Stimulated activated naive CD8-positive, alpha-beta T cell treated with anti-CD3 and anti-CD28 coated beads, Interleukin-15, Interleukin-2, amounts not matched to agents 100 U/mL and 50 U/mL, for 24 hours (primary cell): ENCODE measurements around the gene STK33.
"Not testable (repeated sequence)": the region's sequence is repeated elsewhere in the genome, so short reads cannot be mapped to it uniquely, and the experiment has no call there.

Source experiments
- ATAC-seq: fragments of 150-1000 bp; cut with Tn5 transposase; one replicate; pipeline ENCODE4 v1.10.0; 2021
- DNase-seq: peaks from one replicate; pipeline ENCODE4 v3.0.0; 2021

Gene STK33

DNA sequence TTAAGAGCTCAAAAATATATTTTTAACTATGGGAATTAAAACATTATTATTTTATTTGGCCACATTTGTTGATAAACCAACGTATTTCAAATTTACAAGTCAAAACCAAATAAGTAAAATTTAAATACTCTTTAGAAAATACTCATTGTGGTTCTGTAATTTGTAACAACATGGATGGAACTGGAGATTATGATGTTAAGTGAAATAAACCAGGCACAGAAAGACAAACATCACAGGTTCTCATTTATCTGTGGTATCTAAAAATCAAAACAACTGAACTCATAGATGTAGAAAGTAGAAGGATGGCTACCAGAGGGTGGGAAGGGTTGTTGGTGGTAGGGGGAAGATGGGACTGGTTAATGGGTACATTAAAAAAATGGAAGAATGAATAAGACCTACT lies 50.8 kb downstream of the STK33 start:
- DNase-seq (no peak), ATAC-seq (no peak)

DNA sequence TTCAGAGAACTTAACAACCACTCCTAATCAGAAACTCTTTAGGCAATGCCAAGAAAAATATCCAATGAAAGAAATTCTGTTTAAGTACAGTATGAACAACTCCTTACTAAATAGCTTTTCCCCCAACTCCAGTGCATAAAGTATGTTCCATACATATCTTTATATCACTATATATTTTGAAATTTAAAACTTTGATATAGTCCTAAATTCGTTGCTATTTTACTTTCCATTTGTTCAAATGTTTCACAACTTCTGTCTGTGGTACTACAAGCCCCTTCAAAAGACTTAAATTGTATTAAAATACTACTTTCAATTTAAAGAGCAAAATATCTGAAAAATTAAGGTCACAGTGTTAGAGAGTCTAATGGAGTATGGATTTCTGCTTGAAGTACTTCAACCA lies 52.6 kb downstream of the STK33 start:
- no peak for ATAC-seq
- DNase-seq, result no peak

DNA sequence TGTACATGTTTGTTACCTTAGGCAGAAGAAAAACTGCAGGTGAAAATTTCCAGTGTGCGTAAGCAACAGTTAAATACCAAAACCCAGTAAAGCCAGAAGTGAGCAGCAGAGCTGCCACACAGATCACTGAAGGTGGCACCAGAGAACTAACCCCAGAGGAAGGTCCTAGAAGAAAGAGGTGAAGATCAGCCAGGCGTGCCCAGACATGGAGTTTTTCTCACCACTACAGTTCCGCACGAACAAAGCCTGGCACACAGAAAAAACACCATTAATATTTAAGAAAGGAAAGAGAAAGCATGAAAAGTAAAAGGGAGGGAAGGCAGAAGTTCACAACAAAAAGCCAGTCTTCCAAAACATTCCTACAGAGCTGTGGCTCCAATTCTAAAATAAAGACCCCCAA lies 60.7 kb downstream of the STK33 start:
- DNase-seq (no peak), ATAC-seq (peak; percentile 43)

DNA sequence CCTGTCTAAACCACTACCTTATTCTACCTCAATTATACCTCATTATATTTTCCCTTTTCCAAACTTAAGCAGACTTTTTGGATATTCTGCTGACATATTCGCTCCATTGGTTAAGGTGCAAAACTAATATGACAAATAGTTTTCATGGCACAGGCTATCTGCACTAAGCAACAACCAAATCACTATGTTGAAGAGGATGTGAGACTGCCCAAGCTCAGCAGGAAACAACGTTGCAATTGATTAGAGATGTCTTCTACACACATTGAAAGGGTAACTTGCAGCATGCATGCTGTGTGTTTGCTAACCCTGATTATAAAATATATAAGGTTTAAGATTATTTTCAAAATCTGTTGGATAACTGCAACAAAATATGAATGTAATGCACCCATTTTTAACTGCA lies 61.6 kb downstream of the STK33 start:
- no peak for ATAC-seq
- no peak for DNase-seq

DNA sequence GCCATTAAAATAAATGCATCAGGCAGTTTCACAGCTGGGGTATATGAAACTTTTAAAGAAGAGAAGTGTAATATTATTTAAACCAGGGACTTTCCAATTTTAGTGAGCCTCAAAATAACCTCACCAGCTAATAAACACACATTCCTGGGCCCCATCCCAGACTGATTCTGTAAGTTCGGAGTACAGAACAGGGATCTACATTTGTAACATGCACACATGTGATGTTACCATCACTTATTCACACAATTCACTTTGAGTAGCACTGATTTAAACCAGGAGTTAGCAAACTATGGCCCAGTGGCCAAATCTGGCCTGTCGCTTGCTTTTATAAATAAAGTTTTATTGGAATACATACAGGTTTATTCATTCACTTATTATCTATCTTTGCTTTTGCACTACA lies 62.0 kb downstream of the STK33 start:
- ATAC-seq (no peak), DNase-seq (no peak)

DNA sequence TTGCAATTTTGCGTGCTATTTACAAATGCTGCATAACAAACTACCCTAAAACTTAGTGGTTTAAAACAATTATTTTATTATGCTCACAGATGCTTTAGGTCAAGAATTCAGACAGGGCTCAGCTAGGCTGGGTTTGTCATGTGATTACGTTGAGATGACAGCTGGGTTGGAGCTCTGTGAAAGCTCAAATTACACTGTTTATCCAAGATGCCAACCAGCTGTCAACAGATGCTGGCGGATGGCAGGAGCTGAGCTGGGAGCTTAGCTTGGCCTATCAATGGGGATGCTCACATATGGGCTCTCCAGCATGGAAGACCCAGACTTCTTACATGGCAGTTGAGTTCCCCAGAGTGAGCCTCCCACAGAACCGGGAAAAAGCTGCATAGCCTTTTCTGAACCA lies 62.7 kb downstream of the STK33 start:
- DNase-seq (no peak), ATAC-seq (no peak)

DNA sequence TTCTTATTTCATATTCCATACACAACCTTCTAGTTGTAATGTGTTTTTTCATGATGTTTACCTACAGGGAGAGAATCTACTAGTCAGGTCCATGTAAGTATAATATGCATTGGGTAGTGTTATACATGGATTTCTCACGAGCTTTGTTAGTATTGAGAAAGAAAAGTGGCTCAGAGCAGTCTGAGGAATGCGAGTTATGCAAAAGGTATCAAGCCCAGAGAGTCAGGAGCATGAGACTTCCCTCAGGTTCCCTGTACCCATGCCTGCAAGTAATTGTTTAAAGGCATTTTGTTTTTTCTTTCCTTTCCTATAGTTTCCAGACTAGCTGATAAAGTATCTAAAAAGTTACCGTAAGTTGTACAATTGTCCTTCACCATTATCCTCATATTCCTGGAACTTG lies 66.1 kb downstream of the STK33 start:
- no peak for DNase-seq

DNA sequence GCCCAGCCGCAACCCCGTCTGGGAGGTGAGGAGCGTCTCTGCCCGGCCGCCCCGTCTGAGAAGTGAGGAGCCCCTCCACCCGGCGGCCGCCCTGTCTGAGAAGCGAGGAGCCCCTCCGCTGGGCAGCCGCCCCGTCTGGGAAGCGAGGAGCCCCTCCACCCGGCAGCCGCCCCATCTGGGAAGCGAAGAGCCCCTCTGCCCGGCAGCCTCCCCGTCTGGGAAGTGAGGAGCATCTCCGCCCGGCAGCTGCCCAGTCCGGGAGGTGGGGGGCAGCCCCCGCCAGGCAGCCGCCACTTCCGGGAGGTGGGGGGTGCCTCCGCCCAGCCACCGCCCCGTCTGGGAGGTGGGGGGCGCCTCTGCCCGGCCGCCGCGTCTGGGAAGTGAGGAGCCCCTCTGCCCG lies 70.6 kb downstream of the STK33 start:
- no peak for ATAC-seq
- no peak for DNase-seq

More for the DNA sequence above, 66.1 kb downstream of the STK33 start:
- no peak for ATAC-seq

DNA sequence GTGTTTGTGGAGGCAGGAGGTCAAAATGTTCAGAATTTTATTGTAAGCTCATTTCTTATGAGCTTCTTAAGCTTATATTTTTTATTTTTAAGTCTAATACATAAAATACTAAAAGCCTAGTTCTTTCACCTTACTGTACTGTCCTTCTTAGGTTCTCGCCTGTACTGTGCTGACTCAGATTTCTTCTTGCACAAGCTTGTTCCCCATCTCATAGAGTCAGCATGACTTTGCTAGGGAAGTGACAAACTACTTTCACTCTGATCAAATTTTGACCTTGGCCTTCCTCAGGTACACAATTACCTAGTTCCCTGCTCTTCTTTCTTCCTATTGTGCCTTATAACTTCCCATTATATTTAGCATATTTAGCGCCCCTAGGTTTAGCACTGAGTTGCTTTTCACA lies 81.5 kb downstream of the STK33 start:
- no peak for ATAC-seq
- no peak for DNase-seq

DNA sequence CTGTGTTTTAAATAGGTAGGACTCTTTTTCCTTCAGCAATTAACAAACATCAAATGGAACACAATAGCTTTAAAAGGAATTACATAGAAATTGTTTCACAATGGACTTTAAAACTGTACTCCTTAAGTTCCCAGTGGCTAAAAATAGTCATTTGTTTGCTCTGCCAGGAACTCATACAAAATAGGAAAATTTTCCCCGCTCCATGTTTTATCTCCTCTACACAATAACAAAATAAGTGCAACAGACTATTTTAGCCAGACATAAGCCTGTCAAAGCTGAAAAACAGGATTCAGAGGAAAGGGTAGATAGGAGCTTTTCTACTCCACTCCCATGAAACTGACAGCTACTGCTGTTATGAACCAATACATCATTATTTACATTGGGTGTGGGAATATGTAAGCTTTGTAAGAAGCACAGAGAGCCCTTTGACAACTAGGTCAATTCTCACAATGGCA lies 90.1 kb downstream of the STK33 start:
- ATAC-seq (no peak), DNase-seq (no peak)

DNA sequence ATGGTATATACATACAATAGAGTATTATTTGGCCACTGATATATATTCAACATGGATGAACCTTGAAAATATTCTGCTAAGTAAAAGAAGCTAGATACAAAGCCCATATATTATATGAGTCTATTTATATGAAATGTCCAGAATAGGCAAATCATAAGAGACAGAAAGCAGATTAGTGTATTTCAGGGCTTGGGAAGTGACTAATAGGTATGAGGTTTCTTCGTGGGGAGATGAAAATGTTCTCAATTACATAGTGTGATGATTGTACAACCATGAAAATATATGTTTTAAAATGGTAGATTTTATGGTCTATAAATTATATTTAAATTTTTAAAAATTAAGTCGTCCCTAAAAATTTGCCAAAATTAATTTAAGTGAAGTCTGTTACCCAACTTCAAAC lies 92.2 kb downstream of the STK33 start:
- ATAC-seq (no peak), DNase-seq (no peak)

DNA sequence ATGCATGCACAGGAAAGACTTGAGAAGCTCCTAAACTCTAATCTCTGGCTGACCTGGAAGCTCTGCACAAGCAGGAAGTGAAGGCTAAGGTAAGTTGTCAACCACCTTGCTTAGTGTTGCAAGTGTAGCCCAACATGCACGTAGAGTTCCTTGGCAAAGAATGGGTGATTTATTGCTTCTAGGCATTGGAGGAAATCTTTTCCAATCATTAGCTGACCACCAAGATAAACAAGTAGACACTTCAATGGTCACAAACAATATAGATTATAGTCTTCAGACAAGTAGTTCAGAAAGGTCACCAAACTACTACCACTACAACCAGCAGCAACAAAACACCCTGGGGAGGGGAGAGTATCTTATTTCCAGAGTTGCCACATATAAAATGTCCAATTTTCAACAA lies 105.6 kb downstream of the STK33 start:
- DNase-seq (no peak), ATAC-seq (no peak)

DNA sequence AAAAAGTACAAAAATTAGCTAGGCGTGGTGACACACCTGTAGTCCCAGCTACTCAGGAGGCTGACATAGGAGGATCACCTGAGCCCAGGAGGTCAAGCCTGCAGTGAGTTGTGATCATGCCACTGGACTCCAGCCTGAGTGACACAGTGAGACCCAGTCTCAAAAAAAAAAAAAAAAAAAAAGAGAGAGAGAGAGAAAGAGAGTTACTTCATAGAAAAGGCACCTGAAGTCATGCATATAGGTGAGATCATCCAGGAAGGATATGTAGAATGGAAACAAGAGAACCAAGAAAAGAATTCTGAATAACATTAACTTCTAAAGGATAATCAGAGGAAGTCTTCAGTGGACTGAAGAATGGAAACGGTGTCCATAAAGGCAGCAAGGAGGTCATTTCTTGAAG lies 106.8 kb downstream of the STK33 start:
- DNase-seq (no peak), ATAC-seq (no peak)

DNA sequence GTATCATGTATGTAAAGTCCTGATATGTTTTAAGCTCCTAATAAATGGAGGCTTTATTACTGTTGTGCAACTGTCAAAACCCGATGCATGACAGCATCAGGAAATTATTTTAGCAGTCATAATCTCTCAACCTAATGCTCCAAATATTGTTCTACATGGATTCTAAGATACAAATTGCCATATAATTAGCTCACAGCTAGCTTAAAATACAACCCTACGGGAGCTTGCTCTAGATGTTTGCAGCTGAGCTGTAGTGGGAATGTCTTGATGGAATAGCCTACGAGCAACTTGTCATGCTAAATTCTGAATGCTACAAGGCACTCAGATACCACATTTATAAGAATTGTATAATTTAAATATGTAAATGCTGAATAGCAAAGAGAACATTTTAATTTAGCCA lies 109.8 kb downstream of the STK33 start:
- no peak for DNase-seq
- ATAC-seq, result no peak

DNA sequence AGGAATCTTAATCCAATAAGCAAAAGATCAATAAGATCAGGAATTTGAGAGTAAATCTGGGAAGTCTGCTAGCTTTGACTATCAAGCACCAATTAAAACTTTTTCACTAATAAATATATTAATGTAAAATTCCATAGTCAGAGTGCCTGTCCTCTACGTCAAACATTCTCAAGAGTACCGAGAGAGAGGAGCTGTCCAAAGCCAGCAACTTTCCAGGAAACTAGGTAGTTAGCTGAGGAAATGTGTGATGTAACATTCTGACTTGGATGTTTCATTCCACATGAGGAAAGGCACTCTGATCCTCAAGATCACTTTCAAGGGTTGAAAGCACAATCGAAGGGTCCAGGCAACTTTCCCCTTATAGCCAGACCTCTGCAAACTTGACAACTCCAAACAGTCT lies 113.2 kb downstream of the STK33 start:
- no peak for ATAC-seq

DNA sequence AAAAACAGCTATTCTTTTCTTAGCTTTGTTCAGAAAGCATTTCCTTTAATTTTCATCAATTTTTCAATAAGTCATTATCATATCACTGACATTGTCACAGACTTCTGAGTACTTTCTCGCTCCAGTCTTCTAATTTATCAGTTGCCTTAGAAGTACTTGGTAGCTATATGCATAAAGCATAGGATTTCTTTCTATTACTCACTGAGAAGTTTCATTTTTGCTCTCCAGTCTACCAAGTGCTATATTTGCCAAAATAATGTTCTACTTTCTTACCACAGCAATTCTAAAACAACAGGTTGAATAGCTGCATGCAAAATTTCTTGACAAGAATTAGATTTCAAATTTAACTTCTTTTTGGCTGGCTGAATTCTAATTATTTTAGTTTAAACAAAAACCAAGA lies 116.3 kb downstream of the STK33 start:
- ATAC-seq (no peak), DNase-seq (no peak)

More for the DNA sequence above, 113.2 kb downstream of the STK33 start:
- DNase-seq, result no peak

DNA sequence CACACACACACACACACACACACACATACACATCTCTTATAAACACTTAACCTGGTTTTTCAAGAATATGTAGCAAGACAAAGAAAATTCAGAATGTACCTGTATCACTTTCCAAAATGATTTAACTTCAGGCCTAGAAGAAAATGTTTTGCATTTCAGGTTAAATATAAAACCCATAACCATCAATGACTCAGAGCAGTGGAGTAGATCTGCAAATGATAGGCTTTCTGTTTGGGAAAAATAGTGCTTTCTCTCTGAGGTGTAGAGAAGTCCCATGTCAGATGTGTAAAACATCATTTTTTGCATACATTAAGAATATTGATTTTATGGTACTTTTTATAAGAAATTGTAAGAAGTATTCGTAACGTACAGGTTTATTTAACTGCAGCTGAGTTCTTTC lies 116.9 kb downstream of the STK33 start:
- ATAC-seq, result no peak
- DNase-seq, result no peak

DNA sequence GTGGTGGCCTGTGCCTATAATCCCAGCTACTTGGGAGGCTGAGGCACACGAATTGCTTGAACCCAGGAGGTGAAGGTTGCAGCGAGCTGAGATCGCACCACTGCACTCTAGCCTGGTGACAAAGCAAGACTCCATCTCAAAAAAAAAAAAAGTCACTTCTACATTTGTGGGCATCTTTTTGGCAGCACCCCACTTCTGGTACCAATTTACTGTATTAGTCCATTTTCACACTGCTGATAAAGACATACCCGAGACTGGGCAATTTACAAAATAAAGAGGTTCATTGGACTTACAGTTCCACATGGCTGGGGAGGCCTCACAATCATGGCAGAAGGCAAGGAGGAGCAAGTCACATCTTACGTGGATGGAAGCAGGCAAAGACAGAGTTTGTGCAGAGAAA lies 126.2 kb downstream of the STK33 start:
- not testable (repeated sequence) for DNase-seq, ATAC-seq

DNA sequence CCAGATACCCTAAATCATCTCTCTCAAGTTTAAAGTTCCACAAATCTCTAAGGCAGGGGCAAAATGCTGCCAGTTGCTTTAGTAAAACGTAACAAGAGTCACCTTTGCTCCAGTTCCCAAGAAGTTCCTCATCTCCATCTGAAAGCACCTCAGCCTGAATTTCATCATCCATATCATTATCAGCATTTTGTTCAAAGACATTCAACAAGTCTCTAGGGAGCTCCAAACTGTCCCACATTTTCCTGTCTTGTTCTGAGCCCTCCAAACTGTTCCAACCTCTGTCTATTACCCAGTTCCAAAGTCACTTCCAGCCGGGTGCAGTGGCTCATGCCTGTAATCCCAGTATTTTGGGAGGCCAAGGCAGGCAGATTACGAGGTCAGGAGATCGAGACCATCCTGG lies 126.7 kb downstream of the STK33 start:
- not testable (repeated sequence) for ATAC-seq, DNase-seq

DNA sequence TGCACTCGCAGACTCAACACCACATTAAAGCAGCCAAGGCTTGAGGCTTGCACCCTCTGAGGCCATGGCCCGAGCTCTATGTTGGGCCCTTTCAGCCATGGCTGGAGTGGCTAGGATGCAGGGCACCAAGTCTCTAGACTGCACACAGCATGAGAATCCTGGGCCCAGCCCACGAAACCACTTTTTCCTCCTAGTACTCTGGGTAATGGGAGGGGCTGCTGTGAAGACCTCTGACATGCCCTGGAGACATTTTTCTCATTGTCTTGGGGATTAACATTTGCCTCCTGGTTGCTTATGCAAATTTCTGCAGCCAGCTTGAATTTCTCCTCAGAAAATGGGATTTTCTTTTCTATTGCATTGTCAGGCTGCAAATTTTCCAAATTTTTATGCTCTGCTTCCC lies 127.1 kb downstream of the STK33 start:
- not testable (repeated sequence) for ATAC-seq, DNase-seq

DNA sequence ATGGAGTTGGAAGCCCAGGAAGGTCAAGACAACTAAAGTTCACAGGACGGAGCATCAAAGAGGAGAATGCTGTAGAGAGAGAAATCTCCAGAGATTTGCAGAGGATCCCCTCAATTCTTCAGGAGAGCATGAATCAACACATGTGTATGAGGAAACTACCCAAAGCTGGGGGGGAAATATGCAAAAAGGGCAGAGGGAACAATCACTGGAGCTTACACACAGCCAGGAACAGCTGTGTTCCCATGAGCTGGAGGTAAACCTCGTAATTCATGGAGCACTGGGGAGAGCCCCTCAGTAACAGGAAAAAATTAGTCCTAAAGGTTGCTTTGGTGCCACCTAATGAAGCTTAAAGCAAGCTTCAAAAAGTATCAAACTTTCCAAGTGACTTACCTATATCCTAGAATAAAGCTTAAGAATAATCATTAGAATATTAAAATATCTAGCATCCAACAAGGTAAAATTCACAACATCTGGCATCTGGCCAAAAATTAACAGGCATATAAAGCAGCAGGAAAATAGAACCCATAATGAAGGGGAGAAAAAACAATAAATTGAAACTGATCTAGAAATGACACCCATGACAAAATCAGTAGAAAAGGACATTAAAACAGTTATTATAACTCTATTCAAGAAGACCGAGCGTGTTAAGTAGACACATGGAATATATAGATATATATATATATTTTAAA lies 134.2 kb downstream of the STK33 start:
- ATAC-seq, result no peak

DNA sequence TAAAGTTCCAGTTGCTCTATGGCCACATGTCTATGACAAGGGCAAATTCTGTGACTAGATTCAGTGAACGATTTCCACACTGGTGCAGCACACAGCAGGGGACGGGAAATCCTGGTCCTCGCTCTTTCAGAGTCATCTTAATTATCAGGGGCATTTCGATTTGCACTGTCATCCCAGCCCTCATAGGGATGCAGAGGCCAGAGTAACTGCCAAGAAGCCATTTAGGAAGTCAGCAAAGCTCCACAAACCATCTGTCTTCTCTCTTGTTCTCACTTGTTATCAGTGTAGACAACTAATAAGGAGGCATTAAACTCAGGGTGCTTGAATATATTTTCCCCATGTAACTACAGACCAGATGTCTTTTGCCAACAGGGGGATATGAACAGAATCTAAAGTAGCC lies 151.7 kb downstream of the STK33 start:
- ATAC-seq (no peak), DNase-seq (no peak)

More for the DNA sequence above, 134.2 kb downstream of the STK33 start:
- no peak for DNase-seq

DNA sequence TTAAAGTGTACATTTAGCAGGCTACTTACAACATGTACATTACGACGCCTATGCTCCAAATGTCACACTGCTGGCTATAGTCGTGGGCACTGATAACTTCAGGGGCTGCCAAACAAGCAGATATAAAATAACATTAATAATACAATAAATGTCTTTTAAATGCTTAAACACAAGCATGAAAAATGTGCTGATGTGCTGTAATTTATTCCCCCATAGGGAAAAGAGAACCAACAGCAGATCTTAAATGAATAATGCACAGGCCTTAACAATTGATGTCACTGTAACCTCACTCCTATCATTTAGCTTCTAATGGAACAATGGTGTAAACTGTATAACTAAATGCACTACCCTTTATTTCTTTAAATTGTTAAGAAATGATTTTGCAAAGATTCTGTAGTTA lies 153.4 kb downstream of the STK33 start:
- DNase-seq, result no peak
- no peak for ATAC-seq

DNA sequence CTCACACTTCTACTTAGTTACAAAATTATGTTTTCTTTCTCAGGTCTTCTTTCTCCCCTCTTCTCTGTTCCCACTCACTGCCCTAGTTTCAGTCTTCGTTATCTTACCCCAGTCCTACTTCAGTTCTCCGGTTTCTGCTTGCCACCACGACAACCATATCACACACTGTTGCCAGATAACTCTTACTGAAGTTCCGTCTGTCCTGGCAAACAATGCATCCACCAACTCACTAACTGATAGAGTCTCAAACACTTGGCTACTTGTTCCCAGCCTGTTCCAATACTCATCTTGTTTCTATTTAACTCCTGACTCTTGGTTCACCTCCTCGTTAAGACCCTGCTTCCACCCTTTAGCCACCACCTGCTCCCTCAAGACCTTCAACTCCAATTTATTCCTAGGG lies 164.5 kb downstream of the STK33 start:
- no peak for ATAC-seq
- no peak for DNase-seq

DNA sequence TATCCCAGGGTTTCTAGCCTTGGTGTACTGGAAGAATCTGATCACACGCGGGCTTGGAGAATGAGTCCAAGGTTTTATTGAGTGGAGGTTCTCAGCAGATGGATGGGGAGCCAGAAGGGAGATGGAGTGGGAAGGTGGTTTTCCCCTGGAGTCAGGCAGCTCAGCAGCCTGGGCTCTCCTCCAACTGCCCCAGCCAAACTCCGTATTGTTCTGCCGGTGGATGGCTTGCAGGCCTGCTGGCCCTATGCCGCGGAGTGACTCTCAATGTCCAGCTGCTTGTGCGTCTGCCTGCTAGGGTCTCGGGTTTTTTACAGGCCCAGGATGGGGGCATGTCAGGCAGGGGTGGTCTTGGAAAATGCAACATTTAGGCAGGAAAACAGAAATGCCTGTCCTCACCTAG lies 168.0 kb downstream of the STK33 start:
- ATAC-seq (no peak), DNase-seq (no peak)
